Stimulated activated CD4-positive, alpha-beta T cell treated with anti-CD3 and anti-CD28 coated beads, Interleukin-15, amount 100 ng/mL, for 48 hours (primary cell): ENCODE measurements around the gene GPSM3.
A peak's percentile ranks its signal among the peaks of the same experiment; 100 is the strongest.

Experiments used
- DNase-seq, 2 donors: peaks; one replicate each; pipeline ENCODE4 v3.0.0-alpha.2; 2020; ENCODE audit warnings: low read depth in 2 of 2

GPSM3 gene

DNA sequence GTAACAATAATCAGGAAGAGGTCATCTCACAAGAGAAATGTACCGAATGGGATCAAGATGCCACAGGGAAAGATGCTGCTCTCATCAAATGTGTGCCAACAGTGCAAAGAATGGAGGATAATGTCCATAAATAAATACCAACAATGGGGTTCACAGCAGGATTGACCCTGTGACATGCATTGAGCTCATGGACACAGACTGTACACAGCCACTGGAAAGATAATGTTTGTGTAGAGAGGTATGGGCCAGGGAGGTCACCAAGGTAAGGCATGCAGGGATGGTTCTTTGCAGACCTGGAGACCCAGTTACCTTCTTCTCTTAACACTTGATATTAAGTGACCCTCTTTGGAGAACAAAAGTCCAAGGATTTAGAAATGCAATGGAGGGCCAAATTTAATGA, 18.0 kb downstream of the GPSM3 start:
- DNase-seq: no peak

- DNase-seq: no peak
Observed at GRCh38 chr6:32173051-32173727, 19.3 kb downstream of the GPSM3 start.

DNA sequence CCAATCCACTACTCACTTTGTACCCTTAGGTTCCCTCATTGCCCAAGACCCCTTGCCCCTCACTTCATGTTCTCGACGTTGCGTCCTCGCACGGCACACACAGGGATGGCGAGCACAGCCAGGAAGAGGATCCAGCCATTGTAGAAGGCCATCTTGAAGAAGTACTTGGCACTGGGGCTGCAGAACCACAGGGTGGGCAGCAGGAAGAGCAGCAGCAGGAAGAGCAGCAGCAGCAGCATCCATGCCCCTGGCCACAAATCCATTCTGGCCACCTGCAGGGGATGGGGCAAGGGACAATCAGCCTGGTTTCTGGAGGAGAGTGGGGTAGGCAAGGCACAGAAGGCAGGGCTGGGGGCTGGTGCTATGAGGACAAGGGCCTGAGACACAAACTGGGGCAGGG, 21.2 kb downstream of the GPSM3 start:
- no peak for DNase-seq

- no peak for DNase-seq
Observed at GRCh38 chr6:32170294-32170693, 22.1 kb downstream of the GPSM3 start.

GRCh38 chr6:32168807-32169591, 23.4 kb downstream of the GPSM3 start:
- no peak for DNase-seq

GRCh38 chr6:32168350-32168749, 24.1 kb downstream of the GPSM3 start:
- no peak for DNase-seq

- DNase-seq: no peak
Observed at GRCh38 chr6:32167761-32168262, 24.6 kb downstream of the GPSM3 start.

- no peak for DNase-seq
Observed at GRCh38 chr6:32167154-32167760, 25.2 kb downstream of the GPSM3 start.

DNA sequence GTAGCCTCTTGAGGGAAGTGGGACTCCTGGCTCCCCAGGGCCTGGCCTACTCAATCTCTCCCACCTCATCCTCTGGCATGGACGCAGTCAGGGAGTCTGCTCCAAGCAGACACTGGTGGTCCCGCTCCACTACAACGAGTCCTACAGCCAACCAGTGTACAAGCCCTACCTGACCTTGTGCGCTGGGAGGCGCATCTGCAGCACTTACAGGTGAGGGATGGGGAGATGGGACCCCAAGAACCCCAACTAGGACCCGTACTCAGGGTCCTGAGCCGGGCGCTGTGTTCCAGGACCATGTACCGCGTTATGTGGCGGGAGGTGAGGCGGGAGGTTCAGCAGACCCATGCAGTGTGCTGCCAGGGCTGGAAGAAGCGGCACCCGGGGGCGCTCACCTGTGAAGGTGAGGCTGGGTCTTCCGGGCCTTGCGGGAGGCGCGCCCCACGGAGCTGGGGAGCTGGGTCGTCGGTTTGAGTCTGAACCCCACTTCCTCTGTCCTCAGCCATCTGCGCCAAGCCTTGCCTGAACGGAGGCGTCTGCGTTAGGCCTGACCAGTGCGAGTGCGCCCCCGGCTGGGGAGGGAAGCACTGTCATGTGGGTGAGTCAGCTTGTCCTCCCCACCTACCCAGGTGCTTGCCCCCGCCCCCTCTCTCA, 25.9 kb downstream of the GPSM3 start:
- no peak for DNase-seq

- DNase-seq: no peak
Observed at GRCh38 chr6:32164295-32164694, 28.1 kb downstream of the GPSM3 start, which contains the start of gene EGFL8. EGFL8 (plus strand) TSS chr6:32164595; CDS start chr6:32166166, 1,571 bp downstream.

DNA sequence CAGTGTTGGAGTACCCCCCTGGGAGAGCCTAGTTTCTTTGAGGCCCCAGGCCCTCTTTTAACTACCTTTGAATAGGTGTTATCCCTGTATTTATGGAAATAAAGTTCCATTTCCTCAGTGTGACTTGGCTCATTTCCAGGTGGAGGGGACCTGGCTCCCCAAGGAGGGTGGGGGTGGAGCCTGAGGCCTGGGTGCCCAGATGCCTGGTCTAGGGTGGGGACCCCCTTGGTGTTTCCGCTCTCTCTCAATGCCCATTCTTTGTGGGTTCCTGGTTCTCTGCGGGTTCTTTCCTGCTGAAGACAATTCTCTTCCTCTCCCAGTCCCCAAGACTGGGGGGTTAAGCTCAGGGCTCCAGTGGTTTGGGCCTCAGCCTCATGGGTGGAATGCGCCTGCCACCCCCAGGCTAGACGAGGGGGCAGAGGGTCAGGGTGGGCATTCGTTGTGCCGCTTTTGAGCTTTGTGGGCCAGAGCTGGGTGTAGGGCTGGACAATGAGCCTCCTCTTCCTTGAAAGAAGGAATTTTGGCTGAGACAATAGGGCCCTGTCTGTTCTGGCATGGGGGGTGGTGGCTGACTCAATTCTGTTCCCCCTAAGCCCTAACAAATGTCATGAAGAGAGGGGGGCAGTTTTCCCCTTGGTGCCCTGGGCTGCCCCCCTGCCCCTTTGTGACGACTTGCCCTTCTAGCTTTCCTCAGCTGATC, 28.7 kb downstream of the GPSM3 start:
- no peak for DNase-seq

DNA sequence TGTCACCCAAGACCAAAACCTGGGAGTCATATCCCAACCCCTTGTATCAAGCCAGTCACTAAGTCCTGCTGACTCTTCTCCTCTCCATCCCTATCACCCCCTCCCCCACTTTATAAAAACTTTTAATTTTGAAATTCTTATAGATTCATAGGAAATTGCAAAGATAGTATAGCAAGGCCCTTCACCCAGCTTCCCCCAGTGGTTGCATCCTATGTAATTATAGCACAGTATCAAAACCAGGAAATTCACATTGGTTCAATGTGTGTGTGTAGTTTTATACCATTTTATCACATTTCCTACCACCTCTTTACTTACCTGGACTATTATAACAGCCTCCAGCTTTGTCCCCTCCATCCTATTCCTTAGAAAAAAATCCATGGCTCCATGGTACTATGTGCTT, 34.4 kb downstream of the GPSM3 start:
- DNase-seq: no peak

- no peak for DNase-seq
Observed at GRCh38 chr6:32156891-32157290, 35.6 kb downstream of the GPSM3 start.

DNA sequence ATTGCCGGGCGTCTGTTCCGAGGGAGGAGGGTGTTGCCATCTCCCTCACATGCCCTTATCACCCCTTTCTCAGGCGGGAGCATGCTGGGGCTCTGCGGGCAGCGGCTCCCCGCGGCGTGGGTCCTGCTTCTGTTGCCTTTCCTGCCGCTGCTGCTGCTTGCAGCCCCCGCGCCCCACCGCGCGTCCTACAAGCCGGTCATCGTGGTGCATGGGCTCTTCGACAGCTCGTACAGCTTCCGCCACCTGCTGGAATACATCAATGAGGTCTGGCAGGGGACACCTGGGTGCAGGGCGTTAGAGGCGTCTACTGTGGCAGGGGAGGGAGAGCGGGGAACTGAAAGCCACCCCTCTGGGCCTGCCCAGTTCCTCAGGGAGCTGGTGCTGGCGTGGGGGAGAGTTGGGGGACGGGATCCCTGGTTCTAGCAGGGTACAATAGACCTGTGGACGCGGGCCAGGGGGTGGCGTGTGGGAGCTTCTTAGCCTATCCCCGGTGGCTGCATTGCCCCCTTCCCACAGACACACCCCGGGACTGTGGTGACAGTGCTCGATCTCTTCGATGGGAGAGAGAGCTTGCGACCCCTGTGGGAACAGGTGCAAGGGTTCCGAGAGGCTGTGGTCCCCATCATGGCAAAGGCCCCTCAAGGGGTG, 37.8 kb downstream of the GPSM3 start:
- peak; percentile 41 to 49 for DNase-seq

GRCh38 chr6:32153564-32154513, 38.6 kb downstream of the GPSM3 start, which contains the start of gene PPT2:
PPT2 (plus strand) TSS chr6:32154141; CDS start chr6:32154595, 454 bp downstream.
- DNase-seq: peak; percentile 65 to 68

DNA sequence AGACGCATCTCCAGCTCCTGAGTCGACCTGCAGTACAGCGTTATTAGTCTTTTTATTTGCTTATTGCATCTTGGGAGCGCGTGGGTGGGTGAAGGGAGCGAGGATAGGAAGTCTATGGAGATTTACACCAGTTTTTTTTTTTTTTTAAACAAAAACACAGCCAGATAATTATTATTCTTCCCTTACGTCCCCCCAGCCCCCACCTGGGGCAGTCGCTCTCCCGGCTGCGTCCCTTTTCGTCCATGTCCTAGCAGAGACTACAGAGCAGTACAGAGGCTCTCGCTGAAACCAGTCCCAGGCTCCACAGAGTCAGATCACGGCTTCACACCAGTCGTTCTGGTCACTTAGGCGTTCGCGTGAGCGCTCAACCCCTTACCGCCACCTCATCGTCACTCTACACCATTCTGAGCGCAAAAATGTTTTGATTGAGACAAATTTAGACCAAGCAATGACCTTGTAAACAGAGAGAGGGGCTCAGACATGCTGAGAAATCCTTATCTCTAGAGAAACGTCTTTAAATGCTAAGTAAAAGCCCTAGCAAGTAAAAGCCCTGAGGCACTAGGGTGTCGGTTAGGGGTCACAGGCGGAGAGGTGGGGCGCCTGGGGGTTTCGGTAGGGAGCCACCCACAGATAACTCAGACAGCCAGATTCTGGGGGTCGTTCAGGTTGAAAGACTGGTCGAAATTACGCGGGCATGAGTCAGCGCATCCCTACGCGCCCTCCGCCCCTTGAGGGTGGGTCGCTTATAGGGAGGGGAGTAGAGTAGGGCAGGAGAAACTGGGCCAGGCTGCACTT, 39.5 kb downstream of the GPSM3 start:
- DNase-seq: no peak

DNA sequence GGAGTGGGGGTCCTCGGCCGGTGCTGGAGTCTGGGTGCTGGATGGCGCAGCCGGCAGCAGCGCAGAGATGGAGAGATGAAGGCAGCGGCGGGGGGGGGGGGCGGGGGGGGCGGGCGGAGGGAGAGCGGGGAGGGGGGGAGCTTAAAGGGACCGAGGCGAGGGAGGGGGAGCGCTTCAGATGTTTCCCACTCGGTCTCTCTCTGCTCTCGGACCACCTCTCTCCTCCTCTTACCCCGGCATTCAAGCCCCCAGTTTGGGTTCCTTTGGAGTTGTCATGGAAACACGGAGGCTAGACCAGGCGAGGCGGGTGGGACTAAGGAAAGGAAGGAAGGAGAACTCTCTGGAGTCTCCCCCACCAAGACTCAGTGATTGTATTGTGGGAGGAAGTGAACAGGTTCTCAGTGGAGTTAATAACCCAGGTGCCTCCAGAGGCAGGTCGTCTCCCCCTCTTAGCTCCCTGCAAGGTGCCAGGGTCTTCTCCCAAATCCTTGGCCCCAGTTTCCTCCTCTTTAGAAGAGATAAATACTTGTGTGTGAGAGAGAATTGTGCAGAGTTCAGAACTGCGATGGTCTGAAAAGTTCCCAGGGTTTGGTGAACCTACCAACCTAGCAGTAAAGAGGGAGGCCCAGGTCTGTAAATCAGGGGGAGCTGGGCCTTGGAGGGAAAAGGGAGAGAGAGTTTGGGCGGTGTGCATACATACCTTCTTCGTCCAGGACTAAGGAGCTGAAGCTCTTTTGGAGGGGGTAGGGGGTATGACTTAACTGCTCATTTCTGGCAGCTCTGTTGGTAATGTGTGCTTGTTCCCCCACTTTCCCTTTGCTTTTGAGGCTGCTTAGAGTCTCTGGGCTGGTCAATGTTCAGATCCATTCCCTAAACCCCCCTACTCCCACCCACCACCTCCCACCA, 40.3 kb downstream of the GPSM3 start, which contains the start of gene PRRT1:
PRRT1 (minus strand) TSS at position 77 of the 906 bp plus-strand sequence. CDS start 112 bp downstream, outside the sequence.
- no peak for DNase-seq
